ENCODE measurements around the gene STON2. TPM values are rescaled to one million over a fixed set of nuclear protein-coding genes. Genes with fewer than 3 reads are reported as not detected.

Gene STON2
- total RNA-seq, 2 experiments from 2014 or later = 0.58 TPM; not detected in 1

DNA sequence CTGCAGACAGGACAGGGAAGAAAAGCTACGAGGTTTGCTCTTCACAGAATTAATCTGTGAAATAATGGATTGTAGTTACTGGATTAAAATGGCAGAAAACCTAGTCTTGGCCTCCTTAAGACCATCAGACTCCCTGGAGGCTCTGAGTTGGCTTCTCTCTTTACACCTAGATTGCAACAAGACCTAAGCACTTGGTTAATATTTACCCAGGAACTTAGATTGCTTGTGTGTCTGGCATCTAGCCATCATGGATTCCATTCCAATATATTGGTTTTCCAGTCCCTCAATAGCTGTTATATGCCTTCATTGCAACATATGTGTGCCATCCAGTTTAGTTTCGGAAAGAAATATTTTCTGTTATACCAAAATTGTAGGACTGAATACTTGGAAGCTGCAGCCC is 177.4 kb downstream of the STON2 start:
- ChIA-PET CTCF (interaction anchor here (1.0 to 1.8 kb wide), 2 partner anchors 231 to 242 kb away, joined by 4 to 5 read pairs; no protein-coding TSS in a partner anchor), POLR2A (no interaction called here)
- TF ChIP-seq, protein P1, sequence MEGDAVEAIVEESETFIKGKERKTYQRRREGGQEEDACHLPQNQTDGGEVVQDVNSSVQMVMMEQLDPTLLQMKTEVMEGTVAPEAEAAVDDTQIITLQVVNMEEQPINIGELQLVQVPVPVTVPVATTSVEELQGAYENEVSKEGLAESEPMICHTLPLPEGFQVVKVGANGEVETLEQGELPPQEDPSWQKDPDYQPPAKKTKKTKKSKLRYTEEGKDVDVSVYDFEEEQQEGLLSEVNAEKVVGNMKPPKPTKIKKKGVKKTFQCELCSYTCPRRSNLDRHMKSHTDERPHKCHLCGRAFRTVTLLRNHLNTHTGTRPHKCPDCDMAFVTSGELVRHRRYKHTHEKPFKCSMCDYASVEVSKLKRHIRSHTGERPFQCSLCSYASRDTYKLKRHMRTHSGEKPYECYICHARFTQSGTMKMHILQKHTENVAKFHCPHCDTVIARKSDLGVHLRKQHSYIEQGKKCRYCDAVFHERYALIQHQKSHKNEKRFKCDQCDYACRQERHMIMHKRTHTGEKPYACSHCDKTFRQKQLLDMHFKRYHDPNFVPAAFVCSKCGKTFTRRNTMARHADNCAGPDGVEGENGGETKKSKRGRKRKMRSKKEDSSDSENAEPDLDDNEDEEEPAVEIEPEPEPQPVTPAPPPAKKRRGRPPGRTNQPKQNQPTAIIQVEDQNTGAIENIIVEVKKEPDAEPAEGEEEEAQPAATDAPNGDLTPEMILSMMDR (IDR thresholded peaks at IDR 0.05) = no peak
- H3K9me3 Mint-ChIP-seq = peaks cover 2% of the 10 kb centered on the region
- intact Hi-C loops (cut with micrococcal nuclease) = no loop called here
- H3K4me3 Mint-ChIP-seq = no peak overlapping the region
- no peaks in the 10 kb centered on the region for H3K27me3 Mint-ChIP-seq
- no peak for DNase-seq
- ATAC-seq = no peak
- peaks cover 6% of the 10 kb centered on the region for H3K36me3 Mint-ChIP-seq (ENCODE audit: low read depth)
- no peak overlapping the region for H3K27ac Mint-ChIP-seq
- H3K4me1 Mint-ChIP-seq (ENCODE audit: low read depth) = peaks cover 15% of the 10 kb centered on the region

DNA sequence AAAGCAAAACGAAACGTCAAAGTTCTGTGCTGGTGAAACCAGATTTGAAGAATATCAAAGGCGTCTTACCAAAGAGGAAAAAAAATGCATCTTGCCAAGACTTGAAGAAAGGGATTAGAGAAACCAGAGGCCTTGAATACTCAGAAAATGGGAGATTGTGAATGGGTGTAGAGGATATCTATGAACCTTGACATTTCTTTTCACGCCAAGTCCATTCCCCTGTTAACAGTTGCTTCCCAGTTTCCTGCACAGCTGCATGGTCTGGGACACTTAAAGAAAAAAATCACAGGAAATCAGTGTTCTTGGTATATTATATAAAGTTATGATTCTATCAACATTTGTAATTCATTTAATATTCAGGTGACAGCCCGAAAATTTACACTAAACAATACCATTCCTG is 178.0 kb downstream of the STON2 start:
- DNase-seq = no peak
- Mint-ChIP-seq H3K27me3 (no peaks in the 10 kb centered on the region), H3K9me3 (peaks cover 2% of the 10 kb centered on the region), H3K36me3 (ENCODE audit: low read depth) (peaks cover 6% of the 10 kb centered on the region), H3K4me3 (peak overlapping the region; percentile 89), H3K27ac (peak overlapping the region; percentile 97), H3K4me1 (ENCODE audit: low read depth) (peaks cover 18% of the 10 kb centered on the region)
- TF ChIP-seq, protein P1 (IDR thresholded peaks at IDR 0.05) = no peak
- no peak for ATAC-seq
- intact Hi-C loops (cut with micrococcal nuclease) = no loop called here
- ChIA-PET CTCF (no interaction called here), POLR2A (interaction anchor here (1.0 to 2.1 kb wide), 3 partner anchors 32 to 295 kb away, joined by 3 to 4 read pairs (median 4); no protein-coding TSS in a partner anchor)

DNA sequence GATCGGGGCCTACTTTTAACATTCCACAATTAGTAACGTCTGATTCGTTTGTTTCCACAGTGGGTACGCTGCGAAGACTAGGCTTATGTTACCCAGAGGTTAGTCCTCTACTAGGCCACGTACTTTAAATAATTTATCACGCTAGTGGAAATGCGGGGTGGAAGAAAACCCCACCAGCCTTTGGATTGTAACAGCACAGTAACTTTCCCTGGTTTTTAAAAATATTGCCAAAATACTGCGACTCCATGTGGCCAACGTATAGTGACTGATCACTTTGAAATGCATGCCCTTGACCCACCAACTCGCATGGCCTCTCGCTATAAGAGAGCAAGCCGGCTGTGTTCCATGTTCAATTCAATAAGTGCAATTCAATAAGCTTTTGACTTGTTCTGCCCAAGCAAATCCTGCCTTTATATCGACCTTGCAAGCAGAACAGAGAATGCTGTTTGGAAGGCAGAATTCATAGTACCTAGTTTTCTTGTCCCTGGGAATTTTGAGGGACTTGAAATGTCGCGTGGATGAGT is 178.5 kb downstream of the STON2 start:
- peaks cover 23% of the 10 kb centered on the region for H3K4me1 Mint-ChIP-seq (ENCODE audit: low read depth)
- CTCF ChIA-PET = interaction anchor here (1.0 to 1.4 kb wide), 2 partner anchors 9 to 243 kb away, joined by 3 to 7 read pairs; no protein-coding TSS in a partner anchor

DNA sequence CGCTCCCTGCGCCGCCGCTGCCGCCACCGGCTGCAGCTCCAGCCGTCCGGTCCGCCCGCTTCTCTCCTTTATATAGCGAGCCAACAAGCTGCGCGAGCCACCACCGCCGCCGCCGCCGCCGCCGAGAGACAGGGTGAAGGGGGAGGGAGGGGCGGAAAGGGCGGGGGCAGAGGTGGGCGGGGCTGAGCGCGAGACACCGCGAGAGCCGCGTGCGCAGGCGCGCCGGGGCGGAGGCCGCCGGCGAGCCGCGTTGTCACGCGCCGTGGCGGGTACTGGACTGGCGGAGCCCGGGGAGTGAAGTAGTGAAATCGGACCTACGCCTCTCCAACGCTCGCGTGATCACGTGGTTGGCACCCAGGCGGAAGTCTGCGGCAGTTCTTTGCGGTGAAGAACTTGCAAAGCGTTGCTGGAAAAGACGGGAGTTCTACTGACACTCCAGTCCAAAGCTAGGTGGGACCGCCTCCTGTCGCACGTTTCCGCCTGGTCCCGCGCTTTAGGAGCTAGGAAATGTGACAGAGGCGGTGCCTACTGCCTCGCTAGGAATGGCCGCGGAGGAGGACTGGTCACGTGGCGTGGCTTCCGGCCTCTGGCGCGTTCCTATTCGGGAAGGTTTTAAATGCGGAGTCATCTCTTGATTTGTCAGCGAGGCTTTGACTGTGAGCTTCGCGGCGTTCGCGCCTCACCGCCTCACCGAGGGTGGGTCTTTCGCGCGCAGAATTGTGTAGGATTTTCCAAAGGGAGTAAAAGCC is 179.1 kb downstream of the STON2 start, which contains the start of gene GTF2A1:
TSS of gene GTF2A1 (minus strand) at position 130 of the 749 bp plus-strand sequence. CDS start 441 bp downstream, outside the sequence.
- H3K36me3 Mint-ChIP-seq (ENCODE audit: low read depth) = peaks cover 11% of the 10 kb centered on the region
- ChIA-PET CTCF (interaction anchor here (1.0 to 1.4 kb wide), 2 partner anchors 10 to 244 kb away, joined by 3 to 7 read pairs; no protein-coding TSS in a partner anchor), POLR2A (interaction anchor here (0.9 to 2.1 kb wide), 11 partner anchors 25 to 296 kb away, joined by 3 to 8 read pairs (median 4); no protein-coding TSS in a partner anchor)
- intact Hi-C loops (cut with micrococcal nuclease) = no loop called here
- DNase-seq (peak; percentile 93), ATAC-seq (peak; percentile 82)
- peaks cover 2% of the 10 kb centered on the region for H3K9me3 Mint-ChIP-seq
- peaks cover 26% of the 10 kb centered on the region for H3K4me1 Mint-ChIP-seq (ENCODE audit: low read depth)
- H3K4me3 Mint-ChIP-seq = peak within 1 kb of the TSS; percentile 92
- H3K27ac Mint-ChIP-seq = peak within 1 kb of the TSS; percentile 98
- TF ChIP-seq, protein P1 (IDR thresholded peaks at IDR 0.05) = no peak
- H3K27me3 Mint-ChIP-seq = no peaks in the 10 kb centered on the region

More for the DNA sequence above, 178.5 kb downstream of the STON2 start:
- no peak for DNase-seq
- Mint-ChIP-seq H3K9me3 (peaks cover 2% of the 10 kb centered on the region), H3K4me3 (peak overlapping the region; percentile 89), H3K27me3 (no peaks in the 10 kb centered on the region), H3K36me3 (ENCODE audit: low read depth) (peaks cover 7% of the 10 kb centered on the region), H3K27ac (peak overlapping the region; percentile 97)
- ATAC-seq = no peak
- TF ChIP-seq, protein P1 (IDR thresholded peaks at IDR 0.05) = no peak
- POLR2A ChIA-PET = interaction anchor here (0.9 to 2.1 kb wide), 11 partner anchors 26 to 295 kb away, joined by 3 to 8 read pairs (median 4); no protein-coding TSS in a partner anchor
- intact Hi-C loops (cut with micrococcal nuclease) = no loop called here

DNA sequence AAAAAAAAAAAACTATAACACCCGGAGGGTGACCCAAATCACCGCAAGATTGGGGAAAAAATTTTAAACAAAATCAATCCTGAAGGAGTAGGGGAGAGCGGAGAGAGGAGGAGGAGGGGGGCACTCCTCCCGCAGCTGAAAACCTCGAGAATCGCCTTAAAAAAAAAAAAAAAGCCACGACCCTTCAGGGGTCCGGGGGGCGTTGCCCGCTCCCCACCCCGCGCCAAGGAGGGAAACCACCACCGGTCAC is 179.6 kb downstream of the STON2 start:
- ChIA-PET POLR2A (interaction anchor here (1.2 to 2.1 kb wide), 7 partner anchors 24 to 250 kb away, joined by 3 to 8 read pairs (median 4); no protein-coding TSS in a partner anchor), CTCF (interaction anchor here (1.4 kb wide), 1 partner anchor 244 kb away, joined by 7 read pairs; no protein-coding TSS in a partner anchor)
- intact Hi-C loops (cut with micrococcal nuclease) = no loop called here
- Mint-ChIP-seq H3K4me1 (ENCODE audit: low read depth) (peaks cover 27% of the 10 kb centered on the region), H3K9me3 (peaks cover 2% of the 10 kb centered on the region), H3K4me3 (peak overlapping the region; percentile 89), H3K36me3 (ENCODE audit: low read depth) (peaks cover 14% of the 10 kb centered on the region), H3K27ac (peak overlapping the region; percentile 97), H3K27me3 (no peaks in the 10 kb centered on the region)
- DNase-seq = no peak
- TF ChIP-seq, protein P1 (IDR thresholded peaks at IDR 0.05) = no peak
- no peak for ATAC-seq
